Eye (tissue), 1 donor: ENCODE measurements around the gene PNMA3.
"Not testable (repeated sequence)": the region's sequence is repeated elsewhere in the genome, so short reads cannot be mapped to it uniquely, and the experiment has no call there.

ENCODE experiments used
- DNase-seq: peaks from one replicate; pipeline ENCODE4 v3.0.0-alpha.2; 2015

Gene PNMA3

DNA sequence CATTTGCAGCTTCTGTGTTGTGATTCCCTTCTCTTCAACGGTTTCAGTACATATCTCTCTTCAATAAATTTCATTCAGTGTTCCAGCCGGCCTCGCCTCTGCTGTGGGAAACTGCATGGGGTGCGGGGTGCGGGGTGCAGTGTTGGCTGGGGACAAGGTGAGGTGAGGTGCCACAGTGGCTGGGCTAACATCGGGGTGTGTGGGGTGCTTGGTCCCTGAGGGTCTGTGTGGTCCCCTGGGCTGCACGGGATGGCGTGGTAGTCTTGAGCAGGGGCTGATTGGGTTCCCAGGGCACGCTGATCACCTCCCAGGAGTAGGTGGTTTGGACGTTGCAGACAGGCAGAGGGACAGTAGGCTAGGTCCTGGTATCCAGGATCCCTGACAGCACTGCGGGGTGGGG lies 18.7 kb downstream of the PNMA3 start:
- DNase-seq = no peak

DNA sequence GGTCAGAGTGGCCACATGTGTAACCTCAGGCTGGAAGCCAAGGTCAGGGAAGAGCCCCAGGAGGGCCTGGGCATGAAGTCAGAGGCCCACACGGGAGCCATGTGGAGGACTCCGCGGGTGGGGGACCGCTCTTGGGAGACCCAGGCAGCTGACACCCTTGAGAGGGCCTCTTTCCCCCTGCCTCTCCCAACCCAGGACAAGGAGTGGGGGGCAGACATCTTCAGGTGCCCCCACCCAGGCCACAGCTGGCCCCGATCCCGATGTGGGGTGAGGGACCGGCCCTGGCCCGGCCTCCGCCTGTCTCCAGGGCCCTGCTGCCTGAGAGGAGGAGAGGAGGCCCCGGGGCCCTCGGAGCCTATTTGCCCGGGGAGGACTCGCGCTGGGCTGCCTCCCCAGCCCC lies 19.1 kb downstream of the PNMA3 start:
- DNase-seq = no peak

GRCh38 chrX:153077437-153078135 lies 21.3 kb downstream of the PNMA3 start:
- DNase-seq = not testable (repeated sequence)

GRCh38 chrX:153083238-153083923 lies 27.1 kb downstream of the PNMA3 start:
- not testable (repeated sequence) for DNase-seq

DNA sequence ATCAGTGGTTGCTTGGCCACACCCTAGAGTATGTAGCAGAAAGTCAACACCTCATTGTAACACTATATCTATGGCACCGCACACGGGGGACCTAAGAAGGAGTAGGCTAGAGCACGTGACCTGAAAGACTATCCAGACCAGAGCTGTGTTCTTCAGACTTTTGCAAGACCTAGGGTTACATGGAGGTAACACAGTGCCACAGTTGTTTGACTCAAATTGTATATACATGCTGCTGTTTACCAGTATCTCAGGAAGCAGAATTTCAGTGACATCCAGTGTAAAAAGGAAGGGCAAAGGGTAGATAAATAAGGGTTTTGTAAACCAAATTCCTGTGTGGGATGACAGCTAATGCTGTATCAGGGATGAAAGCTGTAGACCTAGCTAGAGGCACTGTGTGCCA lies 46.1 kb downstream of the PNMA3 start:
- no peak for DNase-seq

DNA sequence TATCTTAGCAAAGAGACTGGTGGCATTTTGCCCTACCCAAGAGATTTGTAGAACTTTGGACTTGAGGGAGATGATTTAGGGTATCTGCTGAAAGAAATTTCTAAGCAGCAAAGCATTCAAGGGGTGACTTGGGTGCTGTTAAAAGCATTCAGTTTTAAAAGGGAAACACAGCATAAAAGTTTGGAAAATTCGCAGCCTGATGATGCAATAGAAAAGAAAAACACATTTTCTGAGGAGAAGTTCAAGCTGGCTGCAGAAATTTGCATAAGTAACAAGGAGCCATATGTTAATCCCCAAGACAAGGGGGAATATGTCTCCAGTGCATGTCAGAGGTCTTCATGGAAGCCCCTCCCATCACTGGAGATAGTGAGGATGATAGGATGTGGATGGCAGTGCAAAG lies 48.7 kb downstream of the PNMA3 start:
- not testable (repeated sequence) for DNase-seq

- not testable (repeated sequence) for DNase-seq
Observed at GRCh38 chrX:153106092-153106801, 50.0 kb downstream of the PNMA3 start.
